PC-9 (cell line): ENCODE measurements around the gene FAM171A2. TPM values are rescaled to one million over a fixed set of nuclear protein-coding genes. Genes with fewer than 3 reads are reported as not detected.

Source experiments
- BruUV-seq: library from RNA; stranded (reverse); fragments of 400-500 nt; replicated peaks from 2 replicates; lab custom pipeline; 2021; lab: Mats Ljungman, UMichigan
- CTCF ChIA-PET: fragments of 300-600 bp; sonication (Branson Sonifier 250); formaldehyde crosslinking; loops from one replicate; lab custom pipeline; 2022; ENCODE audit warnings: antibody characterized with exemption; lab: Charles Lee
- POLR2A ChIA-PET: fragments of 300-600 bp; sonication (Branson Sonifier 250); formaldehyde crosslinking; loops from one replicate; lab custom pipeline; 2022; ENCODE audit warnings: antibody characterized with exemption; ENCODE audit not compliant: unreplicated experiment; lab: Charles Lee
- DNase-seq, 2 experiments: peaks; one replicate each; pipeline versions ENCODE4 v3.0.0 to v3.0.0-alpha.2; 2015 to 2022; ENCODE audit warnings: mixed read lengths in 1 of 2
- H2AFZ ChIP-seq: fragments of 200-600 bp; sonication (generic); 2 replicates; pipeline ENCODE4 v1.8.1; 2017; ENCODE audit warnings: antibody characterized with exemption
- H3F3A ChIP-seq: fragments of 200-600 bp; sonication (generic); 2 replicates; pipeline ENCODE4 v1.8.1; 2017; ENCODE audit warnings: antibody characterized with exemption, mild to moderate bottlenecking, low read depth; ENCODE audit not compliant: insufficient read depth
- H3K27ac ChIP-seq: fragments of 200-600 bp; sonication (generic); 2 replicates; pipeline ENCODE4 v1.6.1; 2016; ENCODE audit warnings: mixed run types
- H3K27me3 ChIP-seq: fragments of 200-600 bp; sonication (generic); 2 replicates; pipeline ENCODE4 v1.6.1; 2016; ENCODE audit warnings: low read depth, mixed run types; ENCODE audit not compliant: insufficient read depth
- H3K36me3 ChIP-seq: fragments of 200-600 bp; sonication (generic); 2 replicates; pipeline ENCODE4 v1.6.1; 2016; ENCODE audit warnings: low read depth, mixed run types
- H3K4me1 ChIP-seq: fragments of 200-600 bp; sonication (generic); replicated peaks from 2 replicates; pipeline ENCODE4 v1.6.1; 2016; ENCODE audit warnings: mixed run types; ENCODE audit not compliant: insufficient read depth
- H3K4me2 ChIP-seq: fragments of 200-600 bp; sonication (generic); 2 replicates; pipeline ENCODE4 v1.6.1; 2017; ENCODE audit warnings: mixed run types
- H3K4me3 ChIP-seq: fragments of 200-600 bp; sonication (generic); 2 replicates; pipeline ENCODE4 v1.6.1; 2016; ENCODE audit warnings: mixed run types
- H3K79me2 ChIP-seq: fragments of 200-600 bp; sonication (generic); 2 replicates; pipeline ENCODE4 v1.6.1; 2017; ENCODE audit warnings: low read depth, mixed run types
- H3K9me2 ChIP-seq: fragments of 200-600 bp; sonication (generic); 2 replicates; pipeline ENCODE4 v1.8.1; 2017; ENCODE audit warnings: mild to moderate bottlenecking; ENCODE audit not compliant: insufficient read depth
- H3K9me3 ChIP-seq: fragments of 200-600 bp; sonication (generic); 2 replicates; pipeline ENCODE4 v1.8.1; 2016; ENCODE audit warnings: low read depth; ENCODE audit not compliant: insufficient read depth
- H4K20me1 ChIP-seq: fragments of 200-600 bp; sonication (generic); 2 replicates; pipeline ENCODE4 v1.8.1; 2017; ENCODE audit not compliant: insufficient read depth
- CTCF ChIP-seq: fragments of 200-600 bp; sonication (generic); conservative IDR thresholded peaks from 2 replicates; pipeline ENCODE4 v1.6.1; 2017; ENCODE audit warnings: mixed run types, antibody characterized with exemption, mild to moderate bottlenecking, moderate library complexity
- EZH2 ChIP-seq: fragments of 200-600 bp; sonication (generic); IDR thresholded peaks from 2 replicates; pipeline ENCODE4 v1.8.0; 2017; ENCODE audit warnings: antibody characterized with exemption, low read depth
- intact Hi-C: fragments of 100-400 bp; cut with micrococcal nuclease; formaldehyde crosslinking; loops from one replicate; pipeline ENCODE4 v1.10.0; 2022; ENCODE audit not compliant: unreplicated experiment
- total RNA-seq: library from RNA; stranded (reverse); gene quantifications from 2 replicates; pipeline ENCODE4 v1.2.3, GENCODE V29; 2021

The FAM171A2 gene
- total RNA-seq, 1 experiment from 2014 or later, result 8.3 TPM

DNA sequence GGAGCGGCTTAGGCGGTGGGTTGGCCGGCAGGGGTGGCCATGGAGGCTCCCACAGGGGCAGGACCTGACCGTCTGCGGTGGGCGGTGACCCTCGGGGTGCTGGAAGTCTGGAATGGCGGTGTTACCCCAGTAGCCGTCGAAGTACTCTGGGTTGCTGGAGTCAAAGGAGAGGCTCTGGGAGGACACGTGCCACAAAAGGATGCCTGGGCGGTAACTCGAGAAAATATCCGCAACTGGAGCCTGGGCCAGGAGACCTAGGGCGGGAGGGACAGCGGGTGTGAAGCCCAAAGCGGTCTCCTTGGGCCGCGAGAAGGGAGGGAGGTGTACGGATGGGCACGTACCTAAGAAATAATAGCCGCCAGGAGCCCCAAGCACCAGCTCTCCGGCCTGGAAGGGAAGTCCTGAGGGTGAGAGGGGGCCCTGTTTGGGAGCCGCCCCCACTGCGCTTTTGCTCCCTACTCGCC, 21.2 kb upstream of the FAM171A2 start:
- Histone ChIP-seq H3K79me2 (no peaks in the 10 kb centered on the region), H2AFZ (peak overlapping the region; percentile 98; the same call in 1 of the 2 replicates), H3K4me1 (no peaks in the 10 kb centered on the region), H3K4me3 (peak overlapping the region; percentile 63; the same call in 1 of the 2 replicates), H3F3A (peaks cover 4% of the 10 kb centered on the region), H3K27ac (no peak overlapping the region), H3K27me3 (no peaks in the 10 kb centered on the region), H3K9me2 (no peaks in the 10 kb centered on the region), H4K20me1 (no peaks in the 10 kb centered on the region), H3K9me3 (no peaks in the 10 kb centered on the region), H3K36me3 (no peaks in the 10 kb centered on the region), H3K4me2 (peak overlapping the region; percentile 99)
- POLR2A ChIA-PET, result interaction anchor here (0.5 to 0.8 kb wide), 4 partner anchors 83 to 606 kb away, joined by 3 to 22 read pairs (median 9); partner anchors contain the start of gene DUSP3
- CTCF ChIA-PET, result interaction anchor here (0.7 kb wide), 1 partner anchor 22 kb away, joined by 12 read pairs; no protein-coding TSS in a partner anchor
- intact Hi-C loops, result no loop called here
- TF ChIP-seq CTCF, result no peak
- TF ChIP-seq EZH2, result no peak
- no TSS peak for BruUV-seq
- DNase-seq, result no peak

- H2AFZ ChIP-seq, result no peak overlapping the region
- no peak overlapping the region for H3K27ac ChIP-seq
- no peaks in the 10 kb centered on the region for H3K27me3 ChIP-seq
- no peaks in the 10 kb centered on the region for H3K9me2 ChIP-seq
- peaks cover 4% of the 10 kb centered on the region for H3F3A ChIP-seq
- no peak for DNase-seq
- H3K79me2 ChIP-seq, result no peaks in the 10 kb centered on the region
- no peaks in the 10 kb centered on the region for H3K9me3 ChIP-seq
- H3K36me3 ChIP-seq, result no peaks in the 10 kb centered on the region
- ChIA-PET CTCF (no interaction called here), POLR2A (interaction anchor here (0.8 kb wide), 1 partner anchor 425 kb away, joined by 22 read pairs; no protein-coding TSS in a partner anchor)
- H4K20me1 ChIP-seq, result no peaks in the 10 kb centered on the region
- no TSS peak for BruUV-seq
- intact Hi-C loops, result no loop called here
- no peak overlapping the region for H3K4me2 ChIP-seq
- H3K4me1 ChIP-seq, result no peaks in the 10 kb centered on the region
- TF ChIP-seq CTCF (no peak), EZH2 (no peak)
- H3K4me3 ChIP-seq, result no peak overlapping the region
Measured at GRCh38 chr17:44384281-44384822, 20.7 kb upstream of the FAM171A2 start.

DNA sequence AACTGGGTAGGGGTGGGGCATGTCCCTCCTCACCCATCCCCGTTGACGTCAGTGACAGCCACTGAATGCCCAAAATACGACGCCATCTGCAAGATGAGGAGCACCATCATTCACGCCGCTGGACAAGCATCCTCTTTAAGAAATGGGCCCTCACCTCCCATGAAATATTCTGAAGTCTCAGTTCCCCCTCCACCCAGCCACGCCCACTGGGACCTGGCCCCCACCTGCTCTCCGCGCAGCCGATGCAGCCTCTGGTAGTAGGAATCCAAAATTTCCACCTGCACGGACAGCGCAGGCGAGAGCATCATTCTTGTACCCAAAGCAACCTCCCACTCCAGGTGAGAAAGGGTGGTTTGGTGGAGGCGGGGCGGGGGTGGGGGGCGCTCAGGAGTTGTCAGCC, 20.2 kb upstream of the FAM171A2 start:
- Histone ChIP-seq H3K79me2 (no peaks in the 10 kb centered on the region), H3K4me1 (no peaks in the 10 kb centered on the region), H3K9me3 (no peaks in the 10 kb centered on the region), H3K9me2 (no peaks in the 10 kb centered on the region), H4K20me1 (no peaks in the 10 kb centered on the region), H3K4me3 (no peak overlapping the region), H3K4me2 (no peak overlapping the region), H3F3A (peaks cover 4% of the 10 kb centered on the region), H3K27me3 (no peaks in the 10 kb centered on the region), H2AFZ (no peak overlapping the region), H3K27ac (no peak overlapping the region), H3K36me3 (no peaks in the 10 kb centered on the region)
- POLR2A ChIA-PET, result no interaction called here
- TF ChIP-seq EZH2 (no peak), CTCF (no peak)
- intact Hi-C loops, result no loop called here
- no TSS peak for BruUV-seq
- CTCF ChIA-PET, result no interaction called here
- DNase-seq, result no peak
